Stomach (tissue), 9 donors: ENCODE measurements around the gene MAP6D1. TPM values are rescaled to one million over a fixed set of nuclear protein-coding genes. Genes with fewer than 3 reads are reported as not detected.

ENCODE experiments used
- DNase-seq, 2 donors: peaks; one replicate each; pipeline versions ENCODE4 v3.0.0 to v3.0.0-alpha.2; 2013 to 2019
- H3K27ac ChIP-seq, 5 donors: fragments of 200-600 bp in 4 of 5; sonication (generic) in 4 of 5; one replicate each; pipeline ENCODE4 v1.5.1; 2013 to 2019; ENCODE audit warnings: mild to moderate bottlenecking in 1 of 5, moderate library complexity in 1 of 5
- H3K27me3 ChIP-seq, 3 donors: fragments of 200-600 bp; sonication (generic); one replicate each; pipeline ENCODE4 v1.5.1; 2017 to 2019; ENCODE audit warnings: mixed run types in 1 of 3
- H3K36me3 ChIP-seq, 4 donors: fragments of 200-600 bp; sonication (generic); 1 replicate in 3 of 4; 2 replicates in 1 of 4; pipeline ENCODE4 v1.5.1; 2016 to 2019
- H3K4me1 ChIP-seq, 4 donors: fragments of 200-600 bp; sonication (generic); one replicate each; pipeline ENCODE4 v1.5.1; 2016 to 2019
- H3K4me3 ChIP-seq, 4 donors: fragments of 200-600 bp; sonication (generic) in 3 of 4; one replicate each; pipeline ENCODE4 v1.5.1; 2016 to 2019; ENCODE audit warnings: mild to moderate bottlenecking in 1 of 4
- H3K9me3 ChIP-seq, 4 donors: fragments of 200-600 bp; sonication (generic); one replicate each; pipeline ENCODE4 v1.5.1; 2016 to 2019
- EP300 ChIP-seq: sonication (generic); formaldehyde crosslinking; IDR thresholded peaks from one replicate; pipeline ENCODE4 v1.6.1; 2017; ENCODE audit warnings: antibody characterized with exemption
- POLR2A ChIP-seq, 4 donors: fragments of 450-650 bp; IDR thresholded peaks; one replicate each; pipeline ENCODE4 v1.6.1; 2016; ENCODE audit warnings: antibody characterized with exemption in 4 of 4, control low read depth in 2 of 4, mild to moderate bottlenecking in 1 of 4, moderate library complexity in 1 of 4
- POLR2AphosphoS5 ChIP-seq, 3 donors: sonication (generic); formaldehyde crosslinking; IDR thresholded peaks; one replicate each; pipeline ENCODE4 v1.6.1; 2016; ENCODE audit warnings: antibody characterized with exemption in 3 of 3
- WGBS, 5 donors: extraction: QIAGEN DNeasy Blood & Tissue Kit in 3 of 5; methylation state at CpG; one replicate each; pipeline versions ENCODE4 v1.1.5 to v1.1.7; 2013 to 2018; 5-methylcytosine and 5-hydroxymethylcytosine counted together
- intact Hi-C: fragments of 100-400 bp; cut with DNase I; formaldehyde crosslinking; loops from one replicate; pipeline ENCODE4 v1.15.1; 2023; ENCODE audit warnings: low total_unique reads
- polyA plus RNA-seq, 3 donors: library from polyadenylated mRNA; stranded (reverse); fragments of 200-250 nt; gene quantifications; one replicate each; pipeline ENCODE4 v1.2.3, GENCODE V29; 2013
- total RNA-seq, 5 donors: library from RNA; depleted of rRNA; stranded (reverse); fragments of >200 nt; gene quantifications; one replicate each; pipeline versions ENCODE4 v1.1.0 to v1.2.3, GENCODE V29; 2014 to 2016
- TF ChIP-seq, protein P1 (sequence below), 7 experiments: fragments of 450-650 bp in 4 of 7; fragments of 200-600 bp in 3 of 7; sonication (generic) in 3 of 7; IDR thresholded peaks; one replicate each; pipeline ENCODE4 v1.5.1; 2016 to 2019; ENCODE audit warnings: antibody characterized with exemption in 7 of 7, control low read depth in 2 of 7, mild to moderate bottlenecking in 1 of 7
- donor health status: healthy with polysubstance abuse.
- donor health status: Bipolar disorder and iron deficiency.
- donor health status: healthy.

MAP6D1 gene
- total and polyA plus RNA-seq, 8 donors, result 0.25 to 1.0 (median 0.58) TPM; not detected in 5

DNA sequence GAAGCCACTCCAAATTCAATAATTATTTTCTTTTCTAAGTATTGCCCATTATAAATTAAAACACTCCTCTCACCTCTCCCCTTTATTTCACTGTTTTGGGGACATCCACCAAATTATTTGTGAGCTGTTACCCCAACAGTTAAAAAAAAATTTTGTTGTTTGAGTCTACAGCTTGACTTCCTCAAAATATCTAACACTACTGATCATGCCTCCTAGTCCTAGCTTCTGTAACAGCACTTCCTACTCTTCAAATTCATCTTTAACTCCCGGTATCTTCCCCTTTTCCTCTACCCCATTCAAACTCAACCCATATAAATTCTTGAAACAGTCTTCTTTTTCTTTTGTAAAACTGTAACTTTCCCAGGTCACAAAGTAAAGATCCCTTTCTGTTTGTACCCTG is 43.4 kb upstream of the MAP6D1 start:
- Histone ChIP-seq H3K4me1 (peaks cover 7 to 30% (median 20%) of the 10 kb centered on the region in 4 donors), H3K36me3 (peaks cover 24 to 46% (median 41%) of the 10 kb centered on the region in 4 donors), H3K27ac (no peak overlapping the region), H3K27me3 (no peaks in the 10 kb centered on the region), H3K4me3 (no peak overlapping the region), H3K9me3 (no peaks in the 10 kb centered on the region)
- no peak for DNase-seq
- WGBS, 5 donors, result 80 to 91% (median 85%) methylated on average over 1 of the region's 1 CpG
- TF ChIP-seq EP300, result no peak
- TF ChIP-seq, protein P1, sequence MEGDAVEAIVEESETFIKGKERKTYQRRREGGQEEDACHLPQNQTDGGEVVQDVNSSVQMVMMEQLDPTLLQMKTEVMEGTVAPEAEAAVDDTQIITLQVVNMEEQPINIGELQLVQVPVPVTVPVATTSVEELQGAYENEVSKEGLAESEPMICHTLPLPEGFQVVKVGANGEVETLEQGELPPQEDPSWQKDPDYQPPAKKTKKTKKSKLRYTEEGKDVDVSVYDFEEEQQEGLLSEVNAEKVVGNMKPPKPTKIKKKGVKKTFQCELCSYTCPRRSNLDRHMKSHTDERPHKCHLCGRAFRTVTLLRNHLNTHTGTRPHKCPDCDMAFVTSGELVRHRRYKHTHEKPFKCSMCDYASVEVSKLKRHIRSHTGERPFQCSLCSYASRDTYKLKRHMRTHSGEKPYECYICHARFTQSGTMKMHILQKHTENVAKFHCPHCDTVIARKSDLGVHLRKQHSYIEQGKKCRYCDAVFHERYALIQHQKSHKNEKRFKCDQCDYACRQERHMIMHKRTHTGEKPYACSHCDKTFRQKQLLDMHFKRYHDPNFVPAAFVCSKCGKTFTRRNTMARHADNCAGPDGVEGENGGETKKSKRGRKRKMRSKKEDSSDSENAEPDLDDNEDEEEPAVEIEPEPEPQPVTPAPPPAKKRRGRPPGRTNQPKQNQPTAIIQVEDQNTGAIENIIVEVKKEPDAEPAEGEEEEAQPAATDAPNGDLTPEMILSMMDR (IDR thresholded peaks at IDR 0.05), result no peak
- no peak for TF ChIP-seq POLR2AphosphoS5 (IDR thresholded peaks at IDR 0.05)
- no peak for TF ChIP-seq POLR2A (IDR thresholded peaks at IDR 0.05)
- intact Hi-C loops, result no loop called here

DNA sequence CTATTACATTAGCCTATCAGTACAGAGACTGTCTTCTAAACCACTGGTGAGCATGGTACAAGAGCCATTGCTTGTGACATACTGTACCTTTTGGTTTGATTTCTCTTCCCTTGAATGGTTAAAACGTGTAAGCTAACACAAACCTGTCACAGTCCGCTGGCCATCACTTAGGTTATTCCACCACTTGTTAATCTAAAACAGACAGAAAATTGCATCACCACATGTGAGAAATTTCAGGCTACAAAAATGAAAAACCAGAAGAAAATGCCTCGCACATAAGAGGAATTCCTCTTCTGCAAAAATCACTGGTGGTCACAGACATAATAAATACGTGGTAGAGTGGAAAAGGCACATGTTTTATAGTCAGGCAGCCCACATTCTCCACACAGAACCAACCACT is 37.2 kb upstream of the MAP6D1 start:
- peaks cover 45 to 100% (median 100%) of the 10 kb centered on the region in 4 donors for H3K36me3 ChIP-seq
- intact Hi-C loops, result no loop called here
- no peak for DNase-seq
- no peaks in the 10 kb centered on the region for H3K27me3 ChIP-seq
- no peaks in the 10 kb centered on the region for H3K9me3 ChIP-seq
- H3K4me1 ChIP-seq, result no peaks in the 10 kb centered on the region
- 87 to 95% (median 90%) methylated on average over 4 of the region's 4 CpGs for WGBS, 5 donors
- no peak overlapping the region for H3K27ac ChIP-seq
- H3K4me3 ChIP-seq, result no peak overlapping the region
- TF ChIP-seq, protein P1 (IDR thresholded peaks at IDR 0.05), result no peak
- TF ChIP-seq EP300, result no peak
- TF ChIP-seq POLR2AphosphoS5 (IDR thresholded peaks at IDR 0.05), result no peak
- no peak for TF ChIP-seq POLR2A (IDR thresholded peaks at IDR 0.05)

- Histone ChIP-seq H3K36me3 (peaks cover 26 to 98% (median 94%) of the 10 kb centered on the region in 4 donors), H3K27ac (no peak overlapping the region), H3K4me1 (no peaks in the 10 kb centered on the region), H3K27me3 (no peaks in the 10 kb centered on the region), H3K9me3 (no peaks in the 10 kb centered on the region), H3K4me3 (no peak overlapping the region)
- intact Hi-C loops, result no loop called here
- 93 to 97% (median 95%) methylated on average over 3 of the region's 3 CpGs for WGBS, 5 donors
- DNase-seq, result no peak
- TF ChIP-seq POLR2A (IDR thresholded peaks at IDR 0.05), result no peak
- no peak for TF ChIP-seq POLR2AphosphoS5 (IDR thresholded peaks at IDR 0.05)
Measured at GRCh38 chr3:183857863-183858262, 32.5 kb upstream of the MAP6D1 start.

GRCh38 chr3:183854318-183855035 is 29.1 kb upstream of the MAP6D1 start:
- TF ChIP-seq EP300 (no peak), POLR2AphosphoS5 (IDR thresholded peaks at IDR 0.05) (no peak), POLR2A (IDR thresholded peaks at IDR 0.05) (no peak)
- TF ChIP-seq, protein P1 (IDR thresholded peaks at IDR 0.05), result no peak
- Histone ChIP-seq H3K36me3 (peaks cover 15 to 93% (median 83%) of the 10 kb centered on the region in 4 donors), H3K9me3 (no peaks in the 10 kb centered on the region), H3K27me3 (no peaks in the 10 kb centered on the region), H3K4me3 (no peak overlapping the region), H3K4me1 (no peaks in the 10 kb centered on the region), H3K27ac (no peak overlapping the region)
- no peak for DNase-seq
- WGBS, 5 donors, result 85 to 95% (median 90%) methylated on average over 4 of the region's 4 CpGs
- intact Hi-C loops, result no loop called here
